GM21737 (cell line): ENCODE results near the gene MRPS18C.
"Not testable (repeated sequence)": the region's sequence is repeated elsewhere in the genome, so short reads cannot be mapped to it uniquely, and the experiment has no call there.

Experiments used
- ATAC-seq: cut with Tn5 transposase; IDR thresholded peaks from one replicate; pipeline ENCODE4 v1.9.1; 2021; ENCODE audit warnings: mild to moderate bottlenecking, moderate library complexity; ENCODE audit not compliant: unreplicated experiment

The MRPS18C gene

DNA sequence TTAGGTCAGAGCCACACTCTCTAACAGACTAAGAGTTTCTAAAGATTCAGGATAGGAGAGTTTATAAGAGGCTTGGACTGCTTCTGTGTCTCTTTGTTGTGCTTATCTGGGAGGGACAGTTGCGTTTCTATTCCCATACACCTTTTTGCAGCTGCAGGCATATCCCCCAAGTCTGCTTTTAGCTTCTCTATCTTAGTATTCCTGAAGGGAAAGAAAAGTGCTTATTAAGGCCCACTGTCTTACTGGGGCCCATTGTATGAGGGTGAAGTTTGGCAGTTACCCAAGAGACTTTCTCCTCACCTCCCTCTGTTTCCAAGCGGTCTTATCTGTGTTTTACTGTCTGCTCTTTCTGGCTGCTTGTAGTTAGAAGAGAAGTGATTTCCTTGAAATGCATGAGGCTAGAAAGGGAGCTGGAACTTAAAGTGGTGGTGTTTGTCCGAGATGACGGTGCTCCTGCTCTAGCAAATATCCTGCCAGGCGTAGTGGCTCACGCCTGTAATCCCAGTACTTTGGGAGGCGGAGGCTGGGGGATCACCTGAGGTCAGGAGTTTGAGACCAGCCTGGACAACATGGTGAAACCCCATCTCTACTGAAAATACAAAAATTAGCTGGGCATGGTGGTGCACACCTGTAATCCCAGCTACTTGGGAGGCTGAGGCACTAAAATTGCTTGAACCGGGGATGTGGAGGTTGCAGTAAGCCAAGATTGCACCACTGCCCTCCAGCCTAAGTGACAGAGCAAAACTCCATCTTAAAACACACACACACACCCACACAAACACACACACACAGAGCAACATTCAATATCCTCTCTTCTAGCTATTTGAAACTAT is 40.4 kb downstream of the MRPS18C start:
- ATAC-seq, result not testable (repeated sequence)

DNA sequence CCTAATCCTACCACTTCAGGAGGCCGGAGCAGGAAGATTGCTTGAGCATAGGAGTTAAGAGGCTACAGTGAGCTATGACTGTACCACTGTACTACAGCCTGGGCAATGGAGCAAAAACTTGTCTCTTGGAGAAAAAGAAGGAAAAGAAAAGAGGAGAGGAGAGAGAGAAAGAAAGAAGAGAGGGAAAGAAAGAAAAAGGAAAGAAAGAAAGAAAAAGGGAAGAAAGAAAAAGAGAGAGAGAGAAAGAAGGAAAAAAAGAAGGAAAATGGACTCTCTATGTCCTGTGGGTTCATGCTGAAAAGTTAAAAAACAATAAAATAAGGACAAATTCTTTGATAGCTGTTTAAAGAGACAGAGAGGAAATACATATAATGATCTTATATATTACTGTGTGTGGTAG is 42.3 kb downstream of the MRPS18C start:
- no peak for ATAC-seq

DNA sequence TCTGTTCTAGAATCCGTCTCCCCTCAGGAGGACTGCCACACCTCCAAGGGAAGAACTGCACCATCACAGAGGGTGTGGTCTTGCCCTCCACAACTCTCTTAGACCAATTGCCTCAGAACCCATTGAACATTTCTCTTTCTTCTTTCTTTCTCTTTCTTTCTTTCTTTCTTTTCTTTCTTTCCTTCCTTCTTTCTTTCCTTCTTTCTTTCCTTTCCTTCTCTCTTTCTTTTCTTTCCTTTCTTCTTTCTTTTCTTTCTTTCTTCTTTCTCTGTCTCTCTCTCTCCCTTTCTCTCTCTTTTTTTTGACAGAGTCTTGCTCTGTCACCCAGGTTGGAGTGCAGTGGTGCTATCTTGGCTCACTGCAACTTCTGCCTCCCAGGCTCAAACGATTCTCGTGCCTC is 45.8 kb downstream of the MRPS18C start:
- not testable (repeated sequence) for ATAC-seq

DNA sequence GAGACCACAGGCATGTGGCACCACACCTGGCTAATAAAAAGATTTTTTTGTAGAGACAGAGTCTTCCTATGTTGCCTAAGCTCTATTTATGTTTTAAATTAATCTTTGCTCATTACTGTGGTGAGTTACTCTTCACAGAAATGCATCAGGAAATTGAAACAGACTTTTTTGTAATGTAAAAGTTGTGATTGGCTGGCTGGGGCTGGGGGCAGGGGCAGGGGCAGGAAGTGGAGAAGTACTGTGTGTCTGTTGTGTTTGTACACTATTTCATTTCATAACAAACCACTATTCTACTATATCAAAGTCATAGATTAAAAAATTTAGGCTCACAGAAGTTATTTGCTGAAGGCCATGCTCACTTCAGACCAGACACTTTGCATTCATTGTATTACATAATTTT is 48.1 kb downstream of the MRPS18C start:
- no peak for ATAC-seq

DNA sequence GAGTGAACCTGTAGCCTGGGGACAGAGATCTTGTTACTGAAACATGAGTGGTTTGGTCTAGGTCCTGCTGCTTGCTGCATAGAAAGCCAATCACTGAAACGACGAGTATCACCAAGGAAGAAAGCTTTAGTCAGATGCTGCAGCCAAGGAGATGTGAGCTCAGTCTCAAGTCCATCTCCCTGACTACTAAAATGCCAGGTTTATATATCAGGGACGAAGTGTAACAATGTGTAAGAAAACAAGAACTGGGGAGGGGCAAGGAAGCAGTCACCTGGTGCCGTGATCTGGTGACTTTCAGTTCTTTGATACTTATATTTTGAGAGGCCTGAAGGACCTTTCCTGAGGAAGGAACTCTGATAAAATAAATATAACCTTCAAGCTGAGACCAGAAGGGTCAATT is 48.6 kb downstream of the MRPS18C start:
- ATAC-seq, result no peak

DNA sequence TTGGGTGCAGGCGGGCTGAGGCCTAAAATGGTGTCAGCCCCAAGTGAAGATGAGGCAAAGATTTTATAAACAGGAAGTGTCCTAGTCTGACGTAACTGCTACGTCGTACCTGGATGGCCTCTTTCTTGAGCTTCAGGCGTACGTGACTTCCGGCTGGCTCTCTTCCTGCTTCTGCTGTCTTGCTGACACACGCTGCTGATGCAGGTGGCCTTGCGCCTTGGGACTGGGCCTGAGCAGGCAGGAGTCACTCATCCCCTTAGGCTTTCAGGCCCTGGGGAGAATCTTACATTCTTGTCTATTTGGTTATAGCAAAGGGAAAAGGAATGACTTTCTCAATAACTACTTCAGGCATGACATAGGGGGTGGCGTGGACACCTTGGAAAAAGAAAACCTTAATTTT is 49.1 kb downstream of the MRPS18C start:
- no peak for ATAC-seq

DNA sequence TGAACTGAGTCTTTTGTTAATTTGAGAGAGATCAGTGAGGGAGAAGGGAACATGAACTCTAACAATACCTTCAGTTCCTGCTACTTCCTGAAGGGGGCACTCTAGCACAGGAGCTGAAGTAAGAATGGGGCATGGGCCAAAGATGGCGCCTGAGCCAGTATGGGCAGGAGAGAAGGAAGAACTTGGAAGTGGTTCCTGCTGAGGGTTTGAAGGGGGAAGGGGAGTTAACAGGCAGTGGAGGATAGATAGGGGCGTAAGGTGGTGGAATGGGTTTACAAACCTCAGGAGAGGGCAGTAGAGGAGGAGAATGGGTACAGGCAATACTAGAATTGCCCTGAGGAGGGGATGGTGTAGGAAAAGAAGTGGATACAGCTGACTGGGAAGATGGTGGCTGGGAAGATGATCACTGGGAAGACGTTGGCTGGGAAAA is 53.3 kb downstream of the MRPS18C start:
- ATAC-seq, result not testable (repeated sequence)

DNA sequence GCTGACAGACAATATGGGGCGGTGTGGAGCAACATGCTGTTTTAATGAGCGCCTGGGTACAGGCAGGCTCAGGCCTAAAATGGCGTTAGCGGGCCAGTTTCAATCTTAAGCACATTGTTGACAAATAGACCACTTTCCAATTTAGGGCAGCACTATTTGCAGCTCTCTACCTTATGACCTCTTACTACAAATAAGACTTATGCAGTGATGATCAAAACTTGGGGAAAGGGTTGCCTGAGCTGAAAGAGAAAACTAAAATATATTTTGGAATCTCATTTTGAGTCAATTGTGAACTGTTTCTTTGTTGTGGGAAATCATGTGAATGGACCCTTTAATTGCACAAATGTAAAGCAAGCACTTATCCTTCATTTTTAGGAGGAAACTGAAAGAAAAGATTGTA is 54.6 kb downstream of the MRPS18C start:
- no peak for ATAC-seq
